ENCODE measurements around the gene SYNE3.
"Not testable (repeated sequence)": the region's sequence is repeated elsewhere in the genome, so short reads cannot be mapped to it uniquely, and the experiment has no call there.

Gene SYNE3

GRCh38 chr14:95523815-95524448 lies 7.5 kb upstream of the SYNE3 start:
- DNase-seq (ENCODE audit: low read depth in 3 of 3) = no peak

- peak in 1 of 3 donors; percentile 58 for DNase-seq (ENCODE audit: low read depth in 3 of 3)
These were observed 6.8 kb upstream of the SYNE3 start for GRCh38 chr14:95523051-95523814.

GRCh38 chr14:95522556-95522955 lies 6.1 kb upstream of the SYNE3 start:
- no peak for DNase-seq (ENCODE audit: low read depth in 3 of 3)

- DNase-seq (ENCODE audit: low read depth in 3 of 3) = no peak
These were observed 5.7 kb upstream of the SYNE3 start for GRCh38 chr14:95522116-95522515.

GRCh38 chr14:95521001-95521400 lies 4.6 kb upstream of the SYNE3 start:
- no peak for DNase-seq (ENCODE audit: low read depth in 3 of 3)

- DNase-seq (ENCODE audit: low read depth in 3 of 3) = no peak
These were observed 3.9 kb upstream of the SYNE3 start for GRCh38 chr14:95520346-95520745.

GRCh38 chr14:95519699-95520098 lies 3.2 kb upstream of the SYNE3 start:
- DNase-seq (ENCODE audit: low read depth in 3 of 3) = peak in 2 of 3 donors; percentile 52 to 65

GRCh38 chr14:95518045-95518751 lies 1.7 kb upstream of the SYNE3 start:
- DNase-seq (ENCODE audit: low read depth in 3 of 3) = no peak

- peak; percentile 71 to 84 (median 73) for DNase-seq (ENCODE audit: low read depth in 3 of 3)
These were observed 576 bp downstream of the SYNE3 start for GRCh38 chr14:95515596-95516552.

GRCh38 chr14:95515080-95515489 lies 1.4 kb downstream of the SYNE3 start:
- DNase-seq (ENCODE audit: low read depth in 3 of 3) = no peak

GRCh38 chr14:95514131-95515079 lies 2.0 kb downstream of the SYNE3 start:
- DNase-seq (ENCODE audit: low read depth in 3 of 3) = no peak

- no peak for DNase-seq (ENCODE audit: low read depth in 3 of 3)
These were observed 3.2 kb downstream of the SYNE3 start for GRCh38 chr14:95513291-95513690.

GRCh38 chr14:95511687-95512086 lies 4.8 kb downstream of the SYNE3 start:
- DNase-seq (ENCODE audit: low read depth in 3 of 3) = no peak

- DNase-seq (ENCODE audit: low read depth in 3 of 3) = no peak
These were observed 5.6 kb downstream of the SYNE3 start for GRCh38 chr14:95510804-95511203.

- not testable (repeated sequence) for DNase-seq (ENCODE audit: low read depth in 3 of 3)
These were observed 6.1 kb downstream of the SYNE3 start for GRCh38 chr14:95510344-95510743.

- no peak for DNase-seq (ENCODE audit: low read depth in 3 of 3)
These were observed 7.0 kb downstream of the SYNE3 start for GRCh38 chr14:95509495-95509894.

- DNase-seq (ENCODE audit: low read depth in 3 of 3) = no peak
These were observed 8.1 kb downstream of the SYNE3 start for GRCh38 chr14:95508377-95508776.

GRCh38 chr14:95507701-95508103 lies 8.7 kb downstream of the SYNE3 start:
- DNase-seq (ENCODE audit: low read depth in 3 of 3) = no peak

- DNase-seq (ENCODE audit: low read depth in 3 of 3) = no peak
These were observed 9.3 kb downstream of the SYNE3 start for GRCh38 chr14:95507174-95507573.

- DNase-seq (ENCODE audit: low read depth in 3 of 3) = no peak
These were observed 11.3 kb downstream of the SYNE3 start for GRCh38 chr14:95505030-95505589.

Measured in stimulated activated CD4-positive, alpha-beta T cell treated with anti-CD3 and anti-CD28 coated beads, TNF-alpha, amount 100 ng/mL, for 48 hours (primary cell).